HL-60 (cell line): ENCODE measurements around the gene ST8SIA4.

ENCODE experiments used
- CTCF ChIP-seq: IDR thresholded peaks from one replicate; pipeline ENCODE4 v1.5.1; 2011; ENCODE audit warnings: low read length, control low read depth, inconsistent platforms; ENCODE audit not compliant: insufficient read depth
- GABPA ChIP-seq: IDR thresholded peaks from 2 replicates; pipeline ENCODE4 v1.6.1; 2012; ENCODE audit warnings: low read depth
- POLR2AphosphoS5 ChIP-seq: IDR thresholded peaks from 2 replicates; pipeline ENCODE4 v1.6.1; 2012; ENCODE audit warnings: low read depth
- REST ChIP-seq: IDR thresholded peaks from 2 replicates; pipeline ENCODE4 v1.6.1; 2012; ENCODE audit warnings: low read depth; ENCODE audit not compliant: insufficient replicate concordance
- SPI1 ChIP-seq: IDR thresholded peaks from 2 replicates; pipeline ENCODE4 v1.6.1; 2012; ENCODE audit warnings: low read depth, mild to moderate bottlenecking, borderline replicate concordance

DNA sequence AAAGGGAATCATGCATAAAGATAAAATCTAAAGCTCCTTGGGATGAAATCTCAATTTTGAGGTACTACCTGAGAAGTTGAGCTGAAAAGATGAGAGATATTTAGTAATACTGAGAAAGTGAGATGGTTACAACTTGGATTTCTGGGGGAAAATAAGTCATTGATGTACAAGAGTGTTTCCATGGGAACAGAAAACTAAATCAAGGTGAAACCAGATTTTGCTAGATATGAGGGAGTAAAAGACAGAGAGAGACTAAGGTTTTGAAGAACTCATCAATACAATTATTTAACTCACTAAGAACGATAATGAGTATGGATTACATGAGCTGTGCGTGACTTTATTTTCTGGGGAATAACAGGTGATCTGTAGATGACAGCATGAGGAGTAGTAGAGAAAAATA is 10.2 kb upstream of the ST8SIA4 start:
- no peak for TF ChIP-seq CTCF
- no peak for TF ChIP-seq POLR2AphosphoS5
- TF ChIP-seq GABPA = no peak
- TF ChIP-seq REST = no peak
- no peak for TF ChIP-seq SPI1
